Activated CD8-positive, alpha-beta T cell treated with anti-CD3 and anti-CD28 coated beads, Interleukin-2, amount 10 ng/mL, durations not matched to agents 7 days and 5 days (primary cell): ENCODE measurements around the gene CD180. TPM values are rescaled to one million over a fixed set of nuclear protein-coding genes. Genes with fewer than 3 reads are reported as not detected.

ENCODE experiments used
- ATAC-seq: fragments of 150-1000 bp; cut with Tn5 transposase; one replicate; pipeline ENCODE4 v1.10.0; 2021; ENCODE audit warnings: moderate library complexity
- CTCF ChIA-PET: fragments of 350-600 bp; sonication (Branson Sonifier 250); formaldehyde crosslinking; loops from one replicate; lab custom pipeline; 2021; ENCODE audit warnings: antibody characterized with exemption; lab: Charles Lee
- POLR2A ChIA-PET: fragments of 350-600 bp; sonication (Branson Sonifier 250); formaldehyde crosslinking; loops from one replicate; lab custom pipeline; 2021; ENCODE audit warnings: antibody characterized with exemption; lab: Charles Lee
- DNase-seq: peaks from one replicate; pipeline ENCODE4 v3.0.0-alpha.2; 2020
- H3K27ac Mint-ChIP-seq: one replicate; pipeline ENCODE4 v1.8.0; 2021; ENCODE audit warnings: mild to moderate bottlenecking, mixed read lengths
- H3K27me3 Mint-ChIP-seq: one replicate; pipeline ENCODE4 v1.8.0; 2021; ENCODE audit warnings: low read depth, mixed read lengths
- H3K36me3 Mint-ChIP-seq: one replicate; pipeline ENCODE4 v1.8.0; 2021; ENCODE audit warnings: low read depth, mixed read lengths
- H3K4me1 Mint-ChIP-seq: one replicate; pipeline ENCODE4 v1.8.0; 2021; ENCODE audit warnings: low read depth, mixed read lengths
- H3K4me3 Mint-ChIP-seq: one replicate; pipeline ENCODE4 v1.8.0; 2021; ENCODE audit warnings: mild to moderate bottlenecking, mixed read lengths
- H3K9me3 Mint-ChIP-seq: one replicate; pipeline ENCODE4 v1.8.0; 2022; ENCODE audit warnings: mixed read lengths; ENCODE audit not compliant: insufficient read depth
- total RNA-seq, 2 experiments: library from RNA; stranded (reverse); gene quantifications; one replicate each; pipeline ENCODE4 v1.2.3, GENCODE V29; 2021

CD180 gene
- total RNA-seq, 2 experiments from 2014 or later = not detected

- ChIA-PET CTCF (interaction anchor here (0.9 to 18.0 kb wide), 3 partner anchors 12 to 84 kb away, joined by 3 to 441 read pairs (median 5); no protein-coding TSS in a partner anchor), POLR2A (interaction anchor here (2.0 kb wide), 1 partner anchor 45 kb away, joined by 10 read pairs; no protein-coding TSS in a partner anchor)
- Mint-ChIP-seq H3K27me3 (no peaks in the 10 kb centered on the region), H3K4me1 (peaks cover 86% of the 10 kb centered on the region), H3K4me3 (peak overlapping the region; percentile 90), H3K9me3 (no peaks in the 10 kb centered on the region), H3K27ac (peak overlapping the region; percentile 35), H3K36me3 (peaks cover 48% of the 10 kb centered on the region)
- no peak for DNase-seq
- ATAC-seq = no peak
These were observed 34.8 kb downstream of the CD180 start for GRCh38 chr5:67161767-67162166.

DNA sequence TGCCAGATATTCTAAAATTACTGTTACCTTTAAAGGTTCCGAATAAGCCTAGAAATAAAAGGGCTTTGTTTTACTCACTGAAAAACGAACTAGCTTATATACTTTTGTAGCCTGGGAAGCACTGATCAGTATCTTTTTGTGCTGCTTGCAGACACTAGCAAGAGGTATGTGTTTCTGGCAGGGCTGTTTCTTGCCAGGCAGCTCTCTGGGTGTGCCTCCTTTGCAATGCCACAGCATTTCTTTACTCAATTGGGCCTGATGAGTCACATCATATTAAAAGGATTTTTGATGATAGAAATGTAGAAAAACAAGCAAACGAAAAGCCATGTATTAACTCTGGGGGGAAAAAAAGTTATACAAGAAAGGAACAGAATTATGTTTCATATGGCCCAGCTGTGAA lies 35.6 kb downstream of the CD180 start:
- Mint-ChIP-seq H3K27ac (peak overlapping the region; percentile 50), H3K27me3 (no peaks in the 10 kb centered on the region), H3K36me3 (peaks cover 48% of the 10 kb centered on the region), H3K4me3 (peak overlapping the region; percentile 14), H3K4me1 (peaks cover 84% of the 10 kb centered on the region), H3K9me3 (no peaks in the 10 kb centered on the region)
- ChIA-PET POLR2A (interaction anchor here (2.0 kb wide), 1 partner anchor 46 kb away, joined by 10 read pairs; no protein-coding TSS in a partner anchor), CTCF (interaction anchor here (0.9 to 18.0 kb wide), 2 partner anchors 46 to 85 kb away, joined by 5 to 441 read pairs; no protein-coding TSS in a partner anchor)
- ATAC-seq = no peak
- peak; percentile 32 for DNase-seq

GRCh38 chr5:67160272-67160671 lies 36.3 kb downstream of the CD180 start:
- POLR2A ChIA-PET = no interaction called here
- H3K27me3 Mint-ChIP-seq = no peaks in the 10 kb centered on the region
- H3K27ac Mint-ChIP-seq = peak overlapping the region; percentile 46
- CTCF ChIA-PET = interaction anchor here (18.0 kb wide), 1 partner anchor 47 kb away, joined by 441 read pairs; no protein-coding TSS in a partner anchor
- ATAC-seq (no peak), DNase-seq (no peak)
- peaks cover 79% of the 10 kb centered on the region for H3K4me1 Mint-ChIP-seq
- peaks cover 44% of the 10 kb centered on the region for H3K36me3 Mint-ChIP-seq
- no peak overlapping the region for H3K4me3 Mint-ChIP-seq
- H3K9me3 Mint-ChIP-seq = no peaks in the 10 kb centered on the region

GRCh38 chr5:67156976-67157583 lies 39.5 kb downstream of the CD180 start:
- peaks cover 52% of the 10 kb centered on the region for H3K4me1 Mint-ChIP-seq
- ATAC-seq (peak; percentile 70), DNase-seq (peak; percentile 63)
- peak overlapping the region; percentile 48 for H3K27ac Mint-ChIP-seq
- ChIA-PET CTCF (interaction anchor here (0.6 to 18.0 kb wide), 22 partner anchors 9 to 851 kb away, joined by 3 to 441 read pairs (median 4); no protein-coding TSS in a partner anchor), POLR2A (interaction anchor here (0.6 kb wide), 1 partner anchor 154 kb away, joined by 3 read pairs; no protein-coding TSS in a partner anchor)
- peaks cover 13% of the 10 kb centered on the region for H3K36me3 Mint-ChIP-seq
- H3K27me3 Mint-ChIP-seq = no peaks in the 10 kb centered on the region
- no peaks in the 10 kb centered on the region for H3K9me3 Mint-ChIP-seq
- H3K4me3 Mint-ChIP-seq = no peak overlapping the region

DNA sequence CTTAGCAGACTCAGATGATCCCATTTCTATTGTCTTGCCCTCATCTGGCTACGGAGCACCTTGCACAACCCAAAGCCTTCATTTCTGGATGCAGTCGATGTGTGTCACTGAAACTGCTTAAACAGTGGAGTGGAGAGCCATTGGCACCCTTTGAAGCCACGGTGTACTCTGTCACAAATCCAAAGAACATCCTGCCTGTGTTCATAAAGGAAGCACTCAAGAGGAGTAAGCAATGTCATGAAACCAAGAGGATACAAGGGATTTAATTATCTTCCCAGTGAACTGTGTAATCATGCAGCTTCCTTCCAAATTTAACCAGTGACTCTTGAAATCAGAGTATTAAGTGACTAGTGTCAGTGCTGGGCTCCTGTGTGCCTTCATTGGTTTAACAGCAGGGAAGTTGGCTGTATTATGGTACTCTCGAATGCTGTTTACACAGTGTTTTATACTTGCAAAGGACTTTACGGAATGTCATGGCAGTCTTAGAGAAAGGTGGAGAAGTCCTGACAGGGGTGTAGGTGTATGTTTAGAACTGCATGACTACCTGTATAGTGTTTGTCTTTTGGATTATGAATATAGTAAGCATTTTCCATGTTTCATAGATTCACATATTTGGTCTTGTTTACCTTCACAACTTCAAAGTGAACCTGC lies 41.9 kb downstream of the CD180 start:
- POLR2A ChIA-PET = interaction anchor here (0.6 to 1.8 kb wide), 2 partner anchors 12 to 71 kb away, joined by 3 to 5 read pairs; no protein-coding TSS in a partner anchor

DNA sequence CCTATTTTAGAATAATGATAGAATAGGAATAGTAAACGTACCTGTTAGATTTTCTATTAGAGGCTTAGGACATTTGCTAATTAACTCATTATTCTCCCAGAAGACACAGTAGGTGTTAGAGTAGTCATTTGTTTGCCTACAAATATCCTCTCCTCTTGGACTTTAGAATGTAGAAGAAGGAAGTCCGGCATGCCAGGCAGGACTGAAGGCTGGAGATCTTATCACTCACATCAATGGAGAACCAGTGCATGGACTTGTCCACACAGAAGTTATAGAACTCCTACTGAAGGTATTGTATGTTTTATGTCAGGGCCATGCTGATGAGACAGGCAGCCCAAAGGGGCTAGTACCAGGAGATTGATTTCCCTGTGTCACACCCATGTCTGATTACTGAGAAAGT lies 43.3 kb downstream of the CD180 start:
- peaks cover 21% of the 10 kb centered on the region for H3K4me1 Mint-ChIP-seq
- ChIA-PET CTCF (no interaction called here), POLR2A (no interaction called here)
- peaks cover 3% of the 10 kb centered on the region for H3K36me3 Mint-ChIP-seq
- DNase-seq (no peak), ATAC-seq (no peak)
- no peaks in the 10 kb centered on the region for H3K9me3 Mint-ChIP-seq
- no peak overlapping the region for H3K4me3 Mint-ChIP-seq
- H3K27ac Mint-ChIP-seq = no peak overlapping the region
- no peaks in the 10 kb centered on the region for H3K27me3 Mint-ChIP-seq

More for the DNA sequence above, 41.9 kb downstream of the CD180 start:
- ATAC-seq (no peak), DNase-seq (no peak)
- Mint-ChIP-seq H3K4me1 (peaks cover 30% of the 10 kb centered on the region), H3K4me3 (no peak overlapping the region), H3K9me3 (no peaks in the 10 kb centered on the region), H3K27ac (no peak overlapping the region), H3K36me3 (peaks cover 3% of the 10 kb centered on the region), H3K27me3 (no peaks in the 10 kb centered on the region)
- CTCF ChIA-PET = interaction anchor here (1.1 to 18.0 kb wide), 6 partner anchors 9 to 91 kb away, joined by 3 to 441 read pairs (median 14); no protein-coding TSS in a partner anchor

DNA sequence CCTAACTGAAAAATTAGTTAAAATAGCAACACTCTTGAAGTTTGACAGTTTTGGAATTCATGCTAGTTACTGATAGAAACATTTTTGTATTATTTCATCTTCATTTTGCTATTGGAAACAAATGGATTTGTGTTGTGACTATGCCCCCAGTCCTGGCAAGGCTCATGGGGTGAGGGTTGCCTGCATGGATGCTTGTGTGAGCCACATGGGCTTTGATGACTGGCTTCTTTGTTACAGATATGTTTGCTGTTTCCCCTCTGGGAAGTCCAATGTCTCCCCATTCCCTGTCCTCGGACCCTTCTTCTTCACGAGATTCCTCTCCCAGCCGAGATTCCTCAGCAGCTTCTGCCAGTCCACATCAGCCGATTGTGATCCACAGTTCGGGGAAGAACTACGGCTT lies 44.2 kb downstream of the CD180 start:
- Mint-ChIP-seq H3K36me3 (peaks cover 3% of the 10 kb centered on the region), H3K27ac (no peak overlapping the region), H3K27me3 (no peaks in the 10 kb centered on the region), H3K4me1 (peaks cover 13% of the 10 kb centered on the region), H3K4me3 (no peak overlapping the region), H3K9me3 (no peaks in the 10 kb centered on the region)
- no peak for ATAC-seq
- ChIA-PET POLR2A (no interaction called here), CTCF (interaction anchor here (0.6 kb wide), 1 partner anchor 920 kb away, joined by 3 read pairs; no protein-coding TSS in a partner anchor)
- DNase-seq = no peak

DNA sequence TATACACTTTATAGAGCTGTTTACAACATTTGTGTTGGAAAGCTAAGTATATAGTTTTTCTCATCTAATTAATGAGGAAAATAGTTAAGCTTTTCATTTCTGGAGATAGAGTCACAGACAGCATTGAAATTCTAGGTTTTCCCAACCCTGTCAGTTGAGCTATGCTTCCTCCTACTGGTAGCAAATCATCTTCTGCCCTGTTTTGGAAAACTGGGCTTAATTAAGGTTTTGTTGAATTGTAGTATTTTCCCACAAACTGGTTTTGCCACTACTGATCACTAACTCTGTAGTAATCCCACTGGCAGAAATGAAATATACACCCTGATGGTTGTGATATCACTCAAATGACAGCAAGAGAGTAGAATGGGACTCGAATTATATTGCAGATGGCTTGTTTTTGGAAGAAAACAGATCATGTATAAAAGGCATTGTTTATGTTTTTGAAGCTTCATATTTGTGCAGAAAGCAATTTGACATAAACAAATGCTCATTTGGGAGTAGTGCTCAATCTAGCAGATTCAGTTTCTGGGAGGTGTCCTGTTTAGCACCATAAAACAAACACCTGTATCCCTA lies 46.6 kb downstream of the CD180 start:
- Mint-ChIP-seq H3K4me1 (peaks cover 4% of the 10 kb centered on the region), H3K27ac (no peak overlapping the region), H3K4me3 (no peak overlapping the region), H3K27me3 (no peaks in the 10 kb centered on the region), H3K9me3 (no peaks in the 10 kb centered on the region), H3K36me3 (peaks cover 3% of the 10 kb centered on the region)
- DNase-seq = no peak
- ATAC-seq = no peak
- CTCF ChIA-PET = interaction anchor here (0.6 to 1.8 kb wide), 9 partner anchors 9 to 1063 kb away, joined by 3 to 7 read pairs (median 3); no protein-coding TSS in a partner anchor
- POLR2A ChIA-PET = no interaction called here

- POLR2A ChIA-PET = no interaction called here
- Mint-ChIP-seq H3K27ac (no peak overlapping the region), H3K9me3 (no peaks in the 10 kb centered on the region), H3K27me3 (no peaks in the 10 kb centered on the region), H3K4me1 (peaks cover 4% of the 10 kb centered on the region), H3K36me3 (peaks cover 3% of the 10 kb centered on the region), H3K4me3 (no peak overlapping the region)
- DNase-seq (no peak), ATAC-seq (no peak)
- CTCF ChIA-PET = interaction anchor here (0.6 to 1.8 kb wide), 8 partner anchors 9 to 1064 kb away, joined by 3 to 7 read pairs (median 3); no protein-coding TSS in a partner anchor
These were observed 47.3 kb downstream of the CD180 start for GRCh38 chr5:67149057-67149950.

DNA sequence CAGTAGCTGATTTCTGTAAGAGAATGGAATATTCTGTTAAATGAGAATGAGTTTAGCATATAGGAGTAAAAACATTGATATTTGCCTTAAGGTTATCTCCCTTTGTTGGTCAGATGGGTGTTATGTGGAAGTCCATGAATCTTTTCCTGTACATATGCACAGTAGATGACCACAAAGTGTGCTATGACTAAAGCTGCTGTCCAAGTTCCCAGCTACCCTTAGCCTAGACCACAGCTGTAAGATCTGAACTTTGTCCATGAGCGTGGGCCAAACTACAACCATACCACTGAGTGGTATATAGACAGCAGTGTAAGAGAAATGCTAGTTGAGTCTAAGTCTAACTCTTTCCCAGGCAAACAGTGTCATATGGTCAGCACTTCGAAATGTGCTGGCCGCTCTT lies 48.8 kb downstream of the CD180 start:
- DNase-seq = no peak
- H3K27ac Mint-ChIP-seq = no peak overlapping the region
- ChIA-PET CTCF (interaction anchor here (1.0 to 1.3 kb wide), 2 partner anchors 9 to 60 kb away, joined by 7 to 8 read pairs; no protein-coding TSS in a partner anchor), POLR2A (no interaction called here)
- no peaks in the 10 kb centered on the region for H3K27me3 Mint-ChIP-seq
- ATAC-seq = no peak
- H3K36me3 Mint-ChIP-seq = peaks cover 3% of the 10 kb centered on the region
- no peak overlapping the region for H3K4me3 Mint-ChIP-seq
- no peaks in the 10 kb centered on the region for H3K9me3 Mint-ChIP-seq
- peaks cover 2% of the 10 kb centered on the region for H3K4me1 Mint-ChIP-seq

GRCh38 chr5:67146981-67147380 lies 49.6 kb downstream of the CD180 start:
- ATAC-seq (no peak), DNase-seq (no peak)
- no peak overlapping the region for H3K27ac Mint-ChIP-seq
- no peak overlapping the region for H3K4me3 Mint-ChIP-seq
- no peaks in the 10 kb centered on the region for H3K9me3 Mint-ChIP-seq
- H3K27me3 Mint-ChIP-seq = no peaks in the 10 kb centered on the region
- POLR2A ChIA-PET = no interaction called here
- H3K36me3 Mint-ChIP-seq = peaks cover 3% of the 10 kb centered on the region
- peaks cover 2% of the 10 kb centered on the region for H3K4me1 Mint-ChIP-seq
- CTCF ChIA-PET = interaction anchor here (1.0 to 1.3 kb wide), 3 partner anchors 9 to 61 kb away, joined by 4 to 8 read pairs (median 7); no protein-coding TSS in a partner anchor
